ENCODE measurements around the gene PARP9.
A peak's percentile ranks its signal among the peaks of the same experiment; 100 is the strongest.
"Not testable (repeated sequence)": the region's sequence is repeated elsewhere in the genome, so short reads cannot be mapped to it uniquely, and the experiment has no call there.

Gene PARP9

DNA sequence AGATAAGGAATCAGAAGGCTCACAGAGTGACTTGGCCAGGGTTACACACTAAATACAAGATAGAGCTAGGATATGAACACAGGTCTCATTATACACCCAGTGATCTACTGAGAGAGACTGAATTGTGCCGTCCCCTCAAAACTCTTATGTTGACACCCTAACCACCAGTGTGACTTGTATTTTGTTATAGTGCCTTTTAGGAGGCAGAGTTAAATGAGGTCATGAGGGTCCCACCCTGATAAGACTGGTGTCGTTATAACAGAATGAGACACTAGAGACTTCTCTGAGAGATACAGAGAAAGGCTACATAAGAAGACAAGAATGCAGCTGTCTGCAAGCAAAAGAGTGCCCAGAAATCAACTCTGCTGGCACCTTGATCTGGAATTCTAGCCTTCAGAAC is 62.0 kb downstream of the PARP9 start:
- H3K4me3 ChIP-seq (ENCODE audit: control insufficient read depth, low read depth, low read length), result no peak overlapping the region
- TF ChIP-seq, protein P1, sequence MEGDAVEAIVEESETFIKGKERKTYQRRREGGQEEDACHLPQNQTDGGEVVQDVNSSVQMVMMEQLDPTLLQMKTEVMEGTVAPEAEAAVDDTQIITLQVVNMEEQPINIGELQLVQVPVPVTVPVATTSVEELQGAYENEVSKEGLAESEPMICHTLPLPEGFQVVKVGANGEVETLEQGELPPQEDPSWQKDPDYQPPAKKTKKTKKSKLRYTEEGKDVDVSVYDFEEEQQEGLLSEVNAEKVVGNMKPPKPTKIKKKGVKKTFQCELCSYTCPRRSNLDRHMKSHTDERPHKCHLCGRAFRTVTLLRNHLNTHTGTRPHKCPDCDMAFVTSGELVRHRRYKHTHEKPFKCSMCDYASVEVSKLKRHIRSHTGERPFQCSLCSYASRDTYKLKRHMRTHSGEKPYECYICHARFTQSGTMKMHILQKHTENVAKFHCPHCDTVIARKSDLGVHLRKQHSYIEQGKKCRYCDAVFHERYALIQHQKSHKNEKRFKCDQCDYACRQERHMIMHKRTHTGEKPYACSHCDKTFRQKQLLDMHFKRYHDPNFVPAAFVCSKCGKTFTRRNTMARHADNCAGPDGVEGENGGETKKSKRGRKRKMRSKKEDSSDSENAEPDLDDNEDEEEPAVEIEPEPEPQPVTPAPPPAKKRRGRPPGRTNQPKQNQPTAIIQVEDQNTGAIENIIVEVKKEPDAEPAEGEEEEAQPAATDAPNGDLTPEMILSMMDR (IDR thresholded peaks at IDR 0.05; ENCODE audit: control insufficient read depth, insufficient read depth, low read depth, low read length, missing control alignments), result no peak
- DNase-seq (ENCODE audit: low read depth), result no peak

DNA sequence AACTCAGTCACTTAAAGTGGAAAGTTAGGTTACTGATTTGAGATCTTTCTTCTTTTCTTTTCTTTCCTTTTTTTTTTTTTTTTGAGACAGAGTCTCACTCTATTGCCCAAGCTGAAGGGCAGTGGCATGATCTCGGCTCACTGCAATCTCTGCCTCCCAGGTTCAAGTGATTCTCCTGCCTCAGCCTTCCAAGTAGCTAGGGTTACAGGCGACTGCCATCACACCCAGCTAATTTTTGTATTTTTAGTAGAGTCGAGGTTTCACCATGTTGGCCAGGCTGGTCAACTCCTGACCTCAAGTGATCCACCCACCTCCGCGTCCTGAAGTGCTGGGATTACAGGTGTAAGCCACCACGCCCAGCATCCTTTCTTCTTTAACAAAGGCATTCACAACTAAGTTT is 63.1 kb downstream of the PARP9 start:
- DNase-seq (ENCODE audit: low read depth); H3K4me3 ChIP-seq (ENCODE audit: control insufficient read depth, low read depth, low read length): not testable (repeated sequence)

DNA sequence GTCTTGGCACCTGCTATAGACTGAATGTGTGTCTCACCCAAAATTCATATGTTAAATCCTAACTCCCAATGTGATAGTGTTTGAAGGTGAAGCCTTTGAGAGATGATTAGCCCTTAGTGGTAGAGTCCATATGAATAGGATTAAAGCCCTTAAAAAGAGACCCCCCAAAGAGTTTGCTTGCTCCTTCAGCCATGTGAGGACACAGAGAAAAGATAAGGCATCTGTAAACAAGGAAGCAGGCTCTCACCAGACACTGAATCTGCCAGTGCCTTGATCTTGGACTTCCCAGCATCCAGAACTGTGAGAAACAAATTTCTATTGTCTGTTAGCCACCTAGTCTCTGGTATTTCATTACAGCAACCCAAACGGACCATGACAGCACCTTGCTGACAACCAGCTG is 65.9 kb downstream of the PARP9 start:
- TF ChIP-seq, protein P1 (IDR thresholded peaks at IDR 0.05; ENCODE audit: control insufficient read depth, insufficient read depth, low read depth, low read length, missing control alignments), result no peak
- no peak for DNase-seq (ENCODE audit: low read depth)
- H3K4me3 ChIP-seq (ENCODE audit: control insufficient read depth, low read depth, low read length), result no peak overlapping the region

DNA sequence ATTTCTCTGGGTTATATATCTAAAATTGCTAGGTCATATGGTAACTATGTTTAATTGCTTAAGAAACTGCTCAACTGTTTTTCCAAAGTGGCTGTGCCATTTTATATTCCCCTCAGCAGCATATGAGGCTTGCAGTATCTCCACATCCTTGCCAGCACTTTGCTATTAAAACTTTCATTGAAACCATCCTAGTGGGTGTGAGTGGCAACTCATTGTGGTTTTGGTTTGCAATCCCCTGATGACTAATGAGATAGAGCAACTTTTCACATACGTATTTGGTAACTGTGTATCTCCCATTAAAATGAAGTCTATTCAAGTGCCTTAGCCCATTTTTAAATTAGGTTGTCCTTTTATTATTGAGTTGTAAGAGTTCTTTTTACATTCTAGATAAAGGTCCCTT is 66.7 kb downstream of the PARP9 start:
- H3K4me3 ChIP-seq (ENCODE audit: control insufficient read depth, low read depth, low read length), result no peak overlapping the region
- TF ChIP-seq, protein P1 (IDR thresholded peaks at IDR 0.05; ENCODE audit: control insufficient read depth, insufficient read depth, low read depth, low read length, missing control alignments), result peak; percentile 3
- peak; percentile 94 for DNase-seq (ENCODE audit: low read depth)

DNA sequence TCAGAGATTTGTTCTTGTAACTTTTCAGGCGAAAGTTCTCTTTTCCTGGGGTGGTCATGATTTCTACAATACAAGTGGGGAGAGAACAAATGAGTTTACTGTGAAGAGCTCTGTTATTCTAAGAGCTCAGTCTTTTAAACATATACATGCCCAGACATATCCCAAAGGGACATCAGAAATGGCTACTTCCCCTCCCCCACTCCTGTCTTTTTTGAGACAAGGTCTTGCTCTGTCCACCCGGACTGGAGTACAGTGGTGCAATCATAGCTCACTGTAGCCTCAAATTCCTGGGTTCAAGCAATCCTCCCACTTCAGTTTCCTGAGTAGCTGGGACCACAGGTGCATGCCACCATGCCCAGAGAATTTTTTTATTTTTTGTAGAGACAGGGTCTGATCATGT is 67.6 kb downstream of the PARP9 start:
- TF ChIP-seq, protein P1 (IDR thresholded peaks at IDR 0.05; ENCODE audit: control insufficient read depth, insufficient read depth, low read depth, low read length, missing control alignments), result no peak
- no peak overlapping the region for H3K4me3 ChIP-seq (ENCODE audit: control insufficient read depth, low read depth, low read length)
- no peak for DNase-seq (ENCODE audit: low read depth)

DNA sequence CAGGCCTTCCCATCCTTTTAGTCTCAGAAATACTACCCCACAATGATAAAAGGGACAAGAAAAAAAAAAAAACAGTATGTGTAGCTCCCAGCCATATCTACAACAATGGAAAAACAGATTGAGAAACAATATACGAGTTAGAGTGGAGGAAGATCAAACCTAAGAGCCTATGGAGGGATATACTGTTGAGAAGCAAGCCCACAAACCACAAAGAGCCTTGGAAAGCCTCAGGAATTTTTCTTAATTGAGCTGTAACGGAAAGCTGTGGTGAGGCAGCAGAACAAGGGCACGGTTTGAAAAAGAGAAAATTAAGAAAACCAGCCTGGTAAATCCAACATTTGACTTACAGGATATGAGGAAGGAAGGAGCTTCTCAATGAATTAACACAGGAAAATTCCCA is 70.8 kb downstream of the PARP9 start:
- peak; percentile 28 for DNase-seq (ENCODE audit: low read depth)
- TF ChIP-seq, protein P1 (IDR thresholded peaks at IDR 0.05; ENCODE audit: control insufficient read depth, insufficient read depth, low read depth, low read length, missing control alignments), result no peak

DNA sequence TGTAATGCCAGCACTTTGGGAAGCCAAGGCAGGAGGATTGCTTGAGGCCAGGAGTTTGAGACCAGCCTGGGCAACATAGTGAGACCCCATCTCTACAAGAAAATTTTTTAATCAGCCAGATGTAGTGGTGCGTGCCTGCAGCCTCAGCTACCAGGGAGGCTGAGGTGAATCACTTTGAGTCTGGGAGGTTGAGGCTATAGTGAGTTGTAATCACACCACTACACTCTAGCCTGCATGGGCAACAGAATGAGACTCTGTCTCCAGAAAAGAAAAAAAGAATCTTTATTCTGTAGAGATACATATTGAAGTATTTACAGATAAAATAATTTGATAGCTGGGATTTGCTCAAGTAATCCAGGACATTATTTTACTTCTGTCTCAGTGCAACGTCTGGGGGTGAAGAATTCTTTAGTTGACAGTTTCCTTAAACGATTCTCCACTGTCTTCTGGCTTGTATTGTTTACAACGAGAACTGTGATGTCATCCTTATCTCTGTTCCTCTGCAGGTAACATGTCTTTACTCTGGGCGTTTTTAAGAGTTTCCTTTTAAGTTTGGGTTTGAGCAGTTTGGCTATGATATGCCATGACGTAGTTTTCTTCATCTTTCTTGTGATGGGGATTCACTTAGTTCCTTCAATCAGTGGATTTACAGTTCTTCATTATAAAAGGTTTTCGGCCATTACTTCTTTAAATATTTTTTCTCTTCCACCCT is 75.7 kb downstream of the PARP9 start:
- no peak for DNase-seq (ENCODE audit: low read depth)
- TF ChIP-seq, protein P1 (IDR thresholded peaks at IDR 0.05; ENCODE audit: control insufficient read depth, insufficient read depth, low read depth, low read length, missing control alignments), result no peak
- H3K4me3 ChIP-seq (ENCODE audit: control insufficient read depth, low read depth, low read length), result no peak overlapping the region

More for the DNA sequence above, 70.8 kb downstream of the PARP9 start:
- H3K4me3 ChIP-seq (ENCODE audit: control insufficient read depth, low read depth, low read length), result no peak overlapping the region

Data from AG09309 (cell line).